Stimulated activated CD8-positive, alpha-beta memory T cell treated with anti-CD3 and anti-CD28 coated beads, Interleukin-12 subunit alpha, Interleukin-12 subunit beta, amount 100 ng/mL, for 24 hours (primary cell): ENCODE measurements around the gene ZNF500.

Source experiments
- DNase-seq: peaks from one replicate; pipeline ENCODE4 v3.0.0-alpha.2; 2020; ENCODE audit errors: extremely low read depth

The ZNF500 gene

GRCh38 chr16:4772351-4772750 is 5.4 kb upstream of the ZNF500 start:
- no peak for DNase-seq

GRCh38 chr16:4771646-4772045 is 4.7 kb upstream of the ZNF500 start:
- no peak for DNase-seq

- no peak for DNase-seq
Measured at GRCh38 chr16:4769306-4769638, 2.3 kb upstream of the ZNF500 start.

GRCh38 chr16:4768549-4769305 is 1.8 kb upstream of the ZNF500 start:
- peak; percentile 70 for DNase-seq

GRCh38 chr16:4767872-4768548 is 1.0 kb upstream of the ZNF500 start:
- no peak for DNase-seq

- DNase-seq, result no peak
Measured at GRCh38 chr16:4765511-4766474, 1.2 kb downstream of the ZNF500 start.

GRCh38 chr16:4763791-4764190 is 3.2 kb downstream of the ZNF500 start:
- DNase-seq, result no peak

- no peak for DNase-seq
Measured at GRCh38 chr16:4762205-4762604, 4.8 kb downstream of the ZNF500 start.

GRCh38 chr16:4760221-4760910 is 6.6 kb downstream of the ZNF500 start:
- no peak for DNase-seq

- DNase-seq, result no peak
Measured at GRCh38 chr16:4755687-4756086, 11.3 kb downstream of the ZNF500 start.

- no peak for DNase-seq
Measured at GRCh38 chr16:4754865-4755264, 12.1 kb downstream of the ZNF500 start.

- DNase-seq, result no peak
Measured at GRCh38 chr16:4753227-4753626, 13.7 kb downstream of the ZNF500 start.

GRCh38 chr16:4752351-4753100 is 14.4 kb downstream of the ZNF500 start:
- DNase-seq, result no peak

GRCh38 chr16:4750896-4751295 is 16.1 kb downstream of the ZNF500 start:
- no peak for DNase-seq

GRCh38 chr16:4749700-4750257 is 17.2 kb downstream of the ZNF500 start:
- no peak for DNase-seq

GRCh38 chr16:4748682-4749411 is 18.1 kb downstream of the ZNF500 start:
- no peak for DNase-seq

- no peak for DNase-seq
Measured at GRCh38 chr16:4747906-4748681, 18.9 kb downstream of the ZNF500 start.

- no peak for DNase-seq
Measured at GRCh38 chr16:4746991-4747574, 19.9 kb downstream of the ZNF500 start.

GRCh38 chr16:4746215-4746614 is 20.7 kb downstream of the ZNF500 start:
- DNase-seq, result no peak
